ENCODE measurements around the gene WWTR1. TPM values are rescaled to one million over a fixed set of nuclear protein-coding genes. Genes with fewer than 3 reads are reported as not detected.

WWTR1 gene
- total and polyA plus RNA-seq, 4 donors = 4.5 to 11.8 (median 9.0) TPM

GRCh38 chr3:149701206-149701976, 43.6 kb upstream of the WWTR1 start:
- no peak overlapping the region for H3K27ac ChIP-seq (ENCODE audit: low read depth in 1 of 2, low read length in 2 of 2)
- no peaks in the 10 kb centered on the region for H3K4me1 ChIP-seq (ENCODE audit: control insufficient read depth in 4 of 4, insufficient read depth in 4 of 4, low read length in 3 of 4)
- H3K36me3 ChIP-seq (ENCODE audit: control insufficient read depth in 4 of 4, insufficient read depth in 3 of 4, low read depth in 1 of 4, low read length in 3 of 4) = no peaks in the 10 kb centered on the region
- H3K27me3 ChIP-seq (ENCODE audit: control insufficient read depth in 4 of 4, insufficient read depth in 4 of 4, low read length in 3 of 4) = no peaks in the 10 kb centered on the region
- DNase-seq (ENCODE audit: low spot score) = no peak
- peaks cover 0 to 6% (median 2%) of the 10 kb centered on the region in 4 donors for H3K9me3 ChIP-seq (ENCODE audit: control insufficient read depth in 4 of 4, low read length in 3 of 4)
- H3K4me3 ChIP-seq (ENCODE audit: low read depth in 1 of 3, low read length in 3 of 3) = no peak overlapping the region
- TF ChIP-seq MAX (IDR thresholded peaks at IDR 0.05) = no peak
- no peak for TF ChIP-seq RAD21 (IDR thresholded peaks at IDR 0.05)
- TF ChIP-seq NR2F2 (IDR thresholded peaks at IDR 0.05) = no peak
- no peak for TF ChIP-seq SP1 (IDR thresholded peaks at IDR 0.05)
- TF ChIP-seq HNF4G (IDR thresholded peaks at IDR 0.05) = no peak
- no peak for TF ChIP-seq CTCF (IDR thresholded peaks at IDR 0.05; ENCODE audit: low read depth, low read length, missing input control)
- TF ChIP-seq ATF3 (IDR thresholded peaks at IDR 0.05) = no peak
- no peak for TF ChIP-seq TAF1 (conservative IDR thresholded peaks at IDR 0.05)
- TF ChIP-seq REST (IDR thresholded peaks at IDR 0.05) = no peak
- TF ChIP-seq JUND (IDR thresholded peaks at IDR 0.05) = no peak
- no peak for TF ChIP-seq FOXA1 (IDR thresholded peaks at IDR 0.05)
- TF ChIP-seq FOXA2 (IDR thresholded peaks at IDR 0.05) = no peak
- TF ChIP-seq HNF4A (conservative IDR thresholded peaks at IDR 0.05) = no peak
- TF ChIP-seq RXRA (IDR thresholded peaks at IDR 0.05) = no peak
- no peak overlapping the region for H3K9ac ChIP-seq (ENCODE audit: low read depth in 1 of 2, low read length in 2 of 2)
- WGBS = 91% methylated on average over 12 of the region's 12 CpGs

GRCh38 chr3:149688122-149688757, 30.4 kb upstream of the WWTR1 start:
- TF ChIP-seq TAF1 (conservative IDR thresholded peaks at IDR 0.05) (no peak), GABPA (IDR thresholded peaks at IDR 0.05 in 1 of 2, conservative IDR thresholded peaks at IDR 0.05 in 1 of 2) (no peak), FOXA1 (IDR thresholded peaks at IDR 0.05) (no peak), REST (IDR thresholded peaks at IDR 0.05) (no peak), SP1 (IDR thresholded peaks at IDR 0.05) (no peak)
- WGBS = 88% methylated on average over 3 of the region's 3 CpGs
- DNase-seq (ENCODE audit: low spot score) = no peak

More at GRCh38 chr3:149688122-149688757, 30.4 kb upstream of the WWTR1 start:
- no peaks in the 10 kb centered on the region for H3K9me3 ChIP-seq (ENCODE audit: control insufficient read depth in 4 of 4, low read length in 3 of 4)
- no peak overlapping the region for H3K4me3 ChIP-seq (ENCODE audit: low read depth in 1 of 3, low read length in 3 of 3)
- H3K27me3 ChIP-seq (ENCODE audit: control insufficient read depth in 4 of 4, insufficient read depth in 4 of 4, low read length in 3 of 4) = no peaks in the 10 kb centered on the region
- no peaks in the 10 kb centered on the region for H3K4me1 ChIP-seq (ENCODE audit: control insufficient read depth in 4 of 4, insufficient read depth in 4 of 4, low read length in 3 of 4)
- no peaks in the 10 kb centered on the region for H3K36me3 ChIP-seq (ENCODE audit: control insufficient read depth in 4 of 4, insufficient read depth in 3 of 4, low read depth in 1 of 4, low read length in 3 of 4)
- H3K27ac ChIP-seq (ENCODE audit: low read depth in 1 of 2, low read length in 2 of 2) = no peak overlapping the region
- no peak overlapping the region for H3K9ac ChIP-seq (ENCODE audit: low read depth in 1 of 2, low read length in 2 of 2)

All from liver (tissue), 9 donors.